ENCODE results near the gene RXRG.

RXRG gene

GRCh38 chr1:165483412-165483811, 38.5 kb upstream of the RXRG start:
- H3K4me3 ChIP-seq (ENCODE audit: low read depth, low read length): no peak overlapping the region
- DNase-seq (ENCODE audit: low read depth): no peak
- TF ChIP-seq CTCF (IDR thresholded peaks at IDR 0.05; ENCODE audit: low read depth, low read length, missing control alignments): no peak

GRCh38 chr1:165481820-165482532, 37.0 kb upstream of the RXRG start:
- H3K4me3 ChIP-seq (ENCODE audit: low read depth, low read length): no peak overlapping the region
- no peak for DNase-seq (ENCODE audit: low read depth)
- TF ChIP-seq CTCF (IDR thresholded peaks at IDR 0.05; ENCODE audit: low read depth, low read length, missing control alignments): no peak

- H3K4me3 ChIP-seq (ENCODE audit: low read depth, low read length): no peak overlapping the region
- DNase-seq (ENCODE audit: low read depth): no peak
- TF ChIP-seq CTCF (IDR thresholded peaks at IDR 0.05; ENCODE audit: low read depth, low read length, missing control alignments): no peak
These were observed 31.9 kb upstream of the RXRG start for GRCh38 chr1:165476776-165477175.

- no peak overlapping the region for H3K4me3 ChIP-seq (ENCODE audit: low read depth, low read length)
- TF ChIP-seq CTCF (IDR thresholded peaks at IDR 0.05; ENCODE audit: low read depth, low read length, missing control alignments): no peak
- no peak for DNase-seq (ENCODE audit: low read depth)
These were observed 29.3 kb upstream of the RXRG start for GRCh38 chr1:165474196-165474595.

GRCh38 chr1:165473081-165473480, 28.2 kb upstream of the RXRG start:
- H3K4me3 ChIP-seq (ENCODE audit: low read depth, low read length): no peak overlapping the region
- TF ChIP-seq CTCF (IDR thresholded peaks at IDR 0.05; ENCODE audit: low read depth, low read length, missing control alignments): no peak
- no peak for DNase-seq (ENCODE audit: low read depth)

GRCh38 chr1:165468726-165469249, 23.9 kb upstream of the RXRG start:
- no peak overlapping the region for H3K4me3 ChIP-seq (ENCODE audit: low read depth, low read length)
- no peak for TF ChIP-seq CTCF (IDR thresholded peaks at IDR 0.05; ENCODE audit: low read depth, low read length, missing control alignments)
- no peak for DNase-seq (ENCODE audit: low read depth)

GRCh38 chr1:165468253-165468652, 23.3 kb upstream of the RXRG start:
- no peak overlapping the region for H3K4me3 ChIP-seq (ENCODE audit: low read depth, low read length)
- no peak for TF ChIP-seq CTCF (IDR thresholded peaks at IDR 0.05; ENCODE audit: low read depth, low read length, missing control alignments)
- no peak for DNase-seq (ENCODE audit: low read depth)

Measured in GM12864 (cell line).